ENCODE measurements around the gene SLC30A2.

DNA sequence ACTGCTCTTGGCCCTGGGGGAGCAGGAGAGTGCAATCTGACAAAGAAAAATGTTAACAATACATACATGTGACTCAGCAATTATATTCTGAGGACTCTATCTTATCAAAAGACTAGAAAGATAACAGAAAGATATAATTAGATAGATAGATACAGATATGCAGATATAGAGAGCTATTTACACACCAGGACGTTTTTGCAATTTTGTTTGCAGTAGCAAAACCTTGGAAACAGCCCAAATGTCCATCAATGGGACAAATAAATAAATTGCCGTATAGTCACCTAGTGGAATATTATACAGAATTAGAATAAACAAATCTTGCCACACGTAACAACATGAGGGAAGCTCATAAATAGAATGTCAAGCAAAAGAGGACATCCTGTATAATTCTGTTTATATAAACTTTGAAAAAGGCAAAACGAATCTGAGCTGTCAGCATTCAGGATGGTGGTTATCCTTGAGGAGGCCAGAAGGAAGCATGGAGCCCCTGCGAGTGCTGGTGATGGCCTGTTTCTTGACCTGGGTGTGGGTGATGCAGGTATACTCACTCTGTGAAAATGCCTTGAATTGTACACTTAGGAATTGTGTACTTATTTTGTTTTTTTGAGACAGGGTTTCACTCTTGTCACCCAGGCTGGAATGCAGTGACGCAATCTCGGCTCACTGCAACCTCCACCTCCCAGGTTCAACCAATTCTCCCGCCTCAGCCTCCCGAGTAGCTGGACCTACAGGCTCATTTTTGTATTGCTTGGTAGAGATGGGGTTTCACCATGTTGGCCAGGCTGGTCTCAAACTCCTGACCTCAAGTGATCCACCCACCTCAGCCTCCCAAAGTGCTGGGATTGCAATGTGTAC is 34.3 kb upstream of the SLC30A2 start:
- TF ChIP-seq, protein P1, sequence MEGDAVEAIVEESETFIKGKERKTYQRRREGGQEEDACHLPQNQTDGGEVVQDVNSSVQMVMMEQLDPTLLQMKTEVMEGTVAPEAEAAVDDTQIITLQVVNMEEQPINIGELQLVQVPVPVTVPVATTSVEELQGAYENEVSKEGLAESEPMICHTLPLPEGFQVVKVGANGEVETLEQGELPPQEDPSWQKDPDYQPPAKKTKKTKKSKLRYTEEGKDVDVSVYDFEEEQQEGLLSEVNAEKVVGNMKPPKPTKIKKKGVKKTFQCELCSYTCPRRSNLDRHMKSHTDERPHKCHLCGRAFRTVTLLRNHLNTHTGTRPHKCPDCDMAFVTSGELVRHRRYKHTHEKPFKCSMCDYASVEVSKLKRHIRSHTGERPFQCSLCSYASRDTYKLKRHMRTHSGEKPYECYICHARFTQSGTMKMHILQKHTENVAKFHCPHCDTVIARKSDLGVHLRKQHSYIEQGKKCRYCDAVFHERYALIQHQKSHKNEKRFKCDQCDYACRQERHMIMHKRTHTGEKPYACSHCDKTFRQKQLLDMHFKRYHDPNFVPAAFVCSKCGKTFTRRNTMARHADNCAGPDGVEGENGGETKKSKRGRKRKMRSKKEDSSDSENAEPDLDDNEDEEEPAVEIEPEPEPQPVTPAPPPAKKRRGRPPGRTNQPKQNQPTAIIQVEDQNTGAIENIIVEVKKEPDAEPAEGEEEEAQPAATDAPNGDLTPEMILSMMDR (IDR thresholded peaks at IDR 0.05; ENCODE audit: insufficient read depth, low read depth, low read length): no peak
- no peak for TF ChIP-seq EZH2 (IDR thresholded peaks at IDR 0.05; ENCODE audit: insufficient read depth, low read length)

Measured in astrocyte (in vitro differentiated cells and primary cell).